ENCODE results near the gene MOCS3. TPM values are rescaled to one million over a fixed set of nuclear protein-coding genes. Genes with fewer than 3 reads are reported as not detected.

MOCS3 gene
- total RNA-seq, 2 experiments from 2014 or later: 5.3 to 5.8 TPM

DNA sequence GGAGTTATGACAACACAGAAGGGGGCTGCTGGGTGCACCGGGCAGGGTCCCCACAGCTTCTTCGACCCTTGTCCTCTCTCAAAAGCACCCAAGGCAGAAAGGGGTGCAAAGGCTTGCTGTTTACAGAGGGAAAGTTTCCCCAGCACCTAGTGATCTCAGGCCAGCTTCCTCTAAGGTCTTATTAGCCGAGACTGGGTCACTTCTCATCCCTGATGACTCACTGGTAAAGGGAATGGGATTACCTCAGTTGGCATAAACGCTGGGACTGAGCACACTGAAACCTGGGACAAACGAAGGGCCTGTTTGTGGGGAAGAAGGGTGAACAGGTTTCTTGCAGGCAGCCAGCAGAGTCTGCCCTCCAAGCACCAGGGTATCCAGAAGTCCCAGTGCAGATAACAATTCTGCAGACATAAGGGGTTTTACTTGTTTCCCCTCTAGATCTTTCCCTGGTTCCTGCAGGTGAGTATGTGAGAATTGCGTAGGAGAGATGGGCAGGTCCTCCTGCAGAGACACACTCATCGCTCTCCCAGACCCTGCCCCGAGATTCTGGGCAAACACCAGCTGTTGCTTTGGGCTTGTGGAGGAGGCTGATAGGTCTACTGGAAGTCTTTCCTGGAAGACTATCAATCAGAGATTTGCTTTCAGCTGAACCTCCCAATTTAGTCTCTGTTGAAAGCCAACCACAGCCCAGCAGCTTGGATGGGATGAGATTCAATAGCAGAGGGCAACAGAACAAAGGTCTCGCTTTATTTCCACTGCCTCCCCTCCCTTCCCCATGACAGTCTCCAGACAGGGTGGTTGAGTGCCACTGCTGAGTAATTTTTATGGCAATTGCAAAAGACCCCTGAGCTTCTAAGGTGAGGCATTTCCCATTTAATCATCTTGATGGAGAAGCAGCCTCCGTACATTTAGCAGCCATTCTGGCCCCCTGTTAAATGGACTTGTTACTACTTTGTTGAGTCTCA is 38.6 kb downstream of the MOCS3 start:
- no peak overlapping the region for H3K4me3 Mint-ChIP-seq
- H3K36me3 Mint-ChIP-seq: no peaks in the 10 kb centered on the region
- H3K27me3 Mint-ChIP-seq: peaks cover 14% of the 10 kb centered on the region
- no peak for ATAC-seq (ENCODE audit: low read depth)
- H3K9me3 Mint-ChIP-seq: no peaks in the 10 kb centered on the region
- no peaks in the 10 kb centered on the region for H3K4me1 Mint-ChIP-seq
- POLR2A ChIA-PET: interaction anchor here (0.6 kb wide), 1 partner anchor 244 kb away, joined by 3 read pairs; no protein-coding TSS in a partner anchor
- DNase-seq: no peak
- no peak overlapping the region for H3K27ac Mint-ChIP-seq

DNA sequence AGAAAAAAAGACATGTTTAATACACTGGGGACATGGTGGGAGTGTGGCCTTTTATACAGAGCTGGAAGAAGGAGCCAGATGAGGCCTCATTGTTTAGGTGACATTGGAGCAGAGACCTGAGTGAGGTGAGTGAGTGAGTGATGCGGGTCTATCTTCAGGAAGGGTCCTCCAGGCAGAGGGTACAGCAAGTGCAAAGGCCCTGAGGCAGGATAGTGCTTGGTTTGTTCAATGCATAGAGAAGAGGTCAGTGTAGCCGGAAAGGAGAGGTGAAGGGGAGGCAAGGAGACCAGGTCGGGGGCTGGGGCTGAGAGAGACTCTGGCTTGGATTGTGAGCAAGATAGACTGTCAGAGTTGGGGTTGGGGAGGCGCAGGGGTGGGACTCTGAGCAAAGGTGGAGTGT is 40.7 kb downstream of the MOCS3 start:
- Mint-ChIP-seq H3K4me3 (no peak overlapping the region), H3K36me3 (no peaks in the 10 kb centered on the region), H3K27ac (no peak overlapping the region), H3K9me3 (no peaks in the 10 kb centered on the region), H3K27me3 (peaks cover 14% of the 10 kb centered on the region), H3K4me1 (no peaks in the 10 kb centered on the region)
- POLR2A ChIA-PET: no interaction called here
- no peak for DNase-seq
- ATAC-seq (ENCODE audit: low read depth): no peak

DNA sequence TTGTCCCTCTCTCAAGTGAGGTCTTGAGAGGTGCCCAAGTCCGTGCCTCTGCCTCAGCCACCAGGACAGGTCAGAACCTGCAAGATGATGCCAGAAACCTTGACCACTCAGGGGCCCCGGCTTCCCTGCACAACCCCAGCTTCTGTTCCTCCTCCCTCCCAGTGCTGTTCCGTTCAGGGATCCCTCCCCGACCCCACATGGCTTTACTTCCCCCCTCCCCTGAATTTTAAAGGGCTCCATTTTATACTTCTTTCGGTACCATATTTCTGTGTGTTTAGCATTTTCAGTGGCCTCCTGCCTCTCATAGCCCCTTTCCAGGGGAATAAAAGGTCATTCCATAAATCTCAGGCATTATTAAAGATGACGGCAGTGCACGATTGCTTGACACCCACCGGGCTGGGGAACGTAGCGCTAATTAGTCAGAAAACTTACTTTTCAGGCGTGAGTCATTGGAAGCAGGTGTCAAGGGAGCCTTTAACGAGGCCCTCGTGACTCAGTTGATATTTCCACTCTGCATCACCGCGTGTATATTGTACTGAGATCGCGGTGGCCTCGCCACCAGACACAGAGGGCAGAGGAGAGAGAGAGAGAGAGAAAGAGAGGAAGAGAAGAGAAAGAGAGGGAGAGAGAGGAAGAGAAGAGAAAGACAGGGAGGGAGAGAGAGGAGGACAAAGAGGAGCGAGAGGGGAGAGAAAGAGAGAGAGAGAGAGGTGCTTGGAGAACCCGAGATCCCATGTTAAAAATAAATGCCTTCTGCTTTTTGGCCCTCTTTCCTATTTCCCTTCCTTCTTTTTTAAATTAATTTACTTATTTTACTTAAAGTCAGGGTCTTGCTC is 43.0 kb downstream of the MOCS3 start:
- Mint-ChIP-seq H3K4me1 (no peaks in the 10 kb centered on the region), H3K4me3 (no peak overlapping the region), H3K27ac (no peak overlapping the region), H3K36me3 (no peaks in the 10 kb centered on the region), H3K27me3 (peaks cover 13% of the 10 kb centered on the region), H3K9me3 (no peaks in the 10 kb centered on the region)
- ATAC-seq (ENCODE audit: low read depth) (no peak), DNase-seq (no peak)
- POLR2A ChIA-PET: no interaction called here

DNA sequence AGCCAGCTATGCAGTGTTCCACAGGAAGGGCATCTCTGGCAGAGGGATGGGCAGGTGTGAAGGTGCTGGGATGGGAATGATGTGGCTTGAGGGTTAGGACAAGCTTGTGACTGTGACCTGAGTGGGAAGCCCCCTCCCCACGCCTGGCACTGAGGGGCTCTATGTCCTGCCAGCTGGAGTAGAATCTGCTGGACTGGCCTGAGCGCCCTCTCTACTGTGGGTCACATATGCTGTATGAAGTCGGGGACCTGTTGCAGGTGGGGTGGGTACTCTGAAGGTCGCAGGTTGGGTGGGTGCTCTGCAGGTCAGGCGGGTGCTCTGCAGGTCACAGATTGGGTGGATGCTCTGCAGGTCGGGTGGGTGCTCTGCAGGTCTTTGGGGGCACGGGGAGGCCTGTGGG is 44.0 kb downstream of the MOCS3 start:
- peaks cover 14% of the 10 kb centered on the region for H3K27me3 Mint-ChIP-seq
- POLR2A ChIA-PET: no interaction called here
- ATAC-seq (ENCODE audit: low read depth): no peak

DNA sequence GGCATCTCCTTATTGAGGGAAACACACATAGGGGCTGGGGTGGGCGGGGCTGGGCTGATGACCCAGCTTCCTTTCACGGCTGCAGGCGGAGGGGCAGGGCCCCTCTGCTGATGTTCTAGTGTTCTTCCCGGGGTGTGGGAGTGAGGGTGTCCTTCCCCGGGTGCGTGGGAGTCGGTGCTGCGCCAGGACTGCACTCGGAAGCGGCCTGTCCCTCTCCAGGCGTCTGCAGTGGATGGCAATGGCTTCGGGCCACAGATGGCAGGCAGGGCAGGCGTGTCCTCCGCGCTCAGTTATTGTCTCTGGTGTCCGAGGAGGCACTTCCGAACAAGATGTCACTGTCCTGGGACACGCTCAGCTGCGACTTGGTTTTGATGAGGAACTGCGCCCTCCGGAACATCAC is 45.1 kb downstream of the MOCS3 start:
- no peaks in the 10 kb centered on the region for H3K9me3 Mint-ChIP-seq
- no peak overlapping the region for H3K4me3 Mint-ChIP-seq
- no peak for DNase-seq
- no peak overlapping the region for H3K27ac Mint-ChIP-seq
- H3K36me3 Mint-ChIP-seq: no peaks in the 10 kb centered on the region
- no peaks in the 10 kb centered on the region for H3K4me1 Mint-ChIP-seq
- no peak for ATAC-seq (ENCODE audit: low read depth)
- H3K27me3 Mint-ChIP-seq: peaks cover 14% of the 10 kb centered on the region
- POLR2A ChIA-PET: interaction anchor here (0.7 kb wide), 1 partner anchor 513 kb away, joined by 5 read pairs; no protein-coding TSS in a partner anchor

More for the DNA sequence above, 44.0 kb downstream of the MOCS3 start:
- no peak for DNase-seq
- Mint-ChIP-seq H3K27ac (no peak overlapping the region), H3K4me1 (no peaks in the 10 kb centered on the region), H3K36me3 (no peaks in the 10 kb centered on the region), H3K4me3 (no peak overlapping the region), H3K9me3 (no peaks in the 10 kb centered on the region)

DNA sequence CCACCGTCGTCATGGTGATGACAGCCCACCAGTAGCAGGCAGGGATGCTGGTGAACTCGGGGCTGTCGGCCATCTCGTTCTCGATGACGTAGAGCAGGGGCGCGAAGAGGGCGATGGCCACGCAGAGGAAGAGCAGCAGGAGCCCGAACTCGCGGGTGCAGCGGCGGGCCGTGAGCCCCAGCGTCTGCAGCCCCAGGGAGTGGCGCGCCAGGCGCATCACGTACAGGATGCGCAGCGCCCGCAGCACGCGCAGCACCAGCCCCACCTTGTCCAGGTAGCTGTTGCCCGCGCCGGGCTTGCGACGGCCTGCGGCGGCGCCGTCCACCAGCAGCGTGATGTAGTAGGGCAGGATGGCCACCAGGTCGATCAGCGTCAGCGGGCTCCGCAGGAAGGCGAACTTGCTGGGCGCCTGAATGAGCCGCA is 45.7 kb downstream of the MOCS3 start:
- no peak overlapping the region for H3K27ac Mint-ChIP-seq
- ATAC-seq (ENCODE audit: low read depth): no peak
- no peak for DNase-seq
- no peaks in the 10 kb centered on the region for H3K4me1 Mint-ChIP-seq
- H3K4me3 Mint-ChIP-seq: no peak overlapping the region
- POLR2A ChIA-PET: no interaction called here
- no peaks in the 10 kb centered on the region for H3K36me3 Mint-ChIP-seq
- peaks cover 14% of the 10 kb centered on the region for H3K27me3 Mint-ChIP-seq
- H3K9me3 Mint-ChIP-seq: no peaks in the 10 kb centered on the region

DNA sequence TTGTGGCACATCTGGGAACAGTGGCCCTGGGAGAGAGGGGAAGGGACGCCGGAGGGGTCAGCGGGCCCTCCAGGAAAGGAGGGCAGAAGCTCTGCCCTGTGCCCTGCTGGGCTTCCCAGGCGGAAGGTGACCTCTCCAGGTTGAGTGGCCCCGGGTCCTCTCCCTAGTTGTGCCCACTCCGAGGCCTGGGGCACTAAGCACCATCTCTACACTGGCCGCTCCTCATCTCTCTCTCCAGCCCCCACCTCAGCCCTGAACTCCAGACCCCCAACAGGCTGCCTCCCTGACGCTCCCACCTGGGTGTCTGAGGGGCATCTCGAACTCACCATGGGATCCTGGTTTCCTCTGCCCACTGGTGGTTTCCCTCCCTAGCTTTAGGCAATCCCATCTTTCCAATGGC is 46.2 kb downstream of the MOCS3 start:
- Mint-ChIP-seq H3K27me3 (peaks cover 14% of the 10 kb centered on the region), H3K4me1 (no peaks in the 10 kb centered on the region), H3K27ac (no peak overlapping the region), H3K36me3 (no peaks in the 10 kb centered on the region), H3K9me3 (no peaks in the 10 kb centered on the region), H3K4me3 (no peak overlapping the region)
- POLR2A ChIA-PET: no interaction called here
- ATAC-seq (ENCODE audit: low read depth) (no peak), DNase-seq (no peak)

DNA sequence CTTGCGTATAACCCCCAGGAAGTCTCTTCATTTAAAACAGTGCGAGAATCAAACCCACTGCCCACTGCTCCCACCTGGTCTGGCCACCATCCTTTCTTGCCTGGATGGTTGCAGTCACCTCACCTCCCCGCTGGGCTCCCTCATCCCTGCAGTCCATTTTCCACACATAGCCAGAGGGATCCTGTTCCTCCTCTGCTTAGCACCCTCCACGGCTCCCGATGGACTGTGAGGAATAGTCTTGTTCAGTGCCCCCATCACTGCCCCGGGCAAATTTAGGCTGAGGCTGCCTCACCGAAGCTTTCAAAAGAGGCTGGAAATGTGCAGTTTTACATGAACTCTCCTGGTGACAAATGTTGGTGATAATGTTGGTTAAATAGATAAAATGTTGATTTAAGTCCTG is 46.6 kb downstream of the MOCS3 start:
- POLR2A ChIA-PET: no interaction called here
- Mint-ChIP-seq H3K4me1 (no peaks in the 10 kb centered on the region), H3K27me3 (peaks cover 13% of the 10 kb centered on the region), H3K9me3 (no peaks in the 10 kb centered on the region), H3K4me3 (no peak overlapping the region), H3K36me3 (no peaks in the 10 kb centered on the region), H3K27ac (no peak overlapping the region)
- DNase-seq (no peak), ATAC-seq (ENCODE audit: low read depth) (no peak)

DNA sequence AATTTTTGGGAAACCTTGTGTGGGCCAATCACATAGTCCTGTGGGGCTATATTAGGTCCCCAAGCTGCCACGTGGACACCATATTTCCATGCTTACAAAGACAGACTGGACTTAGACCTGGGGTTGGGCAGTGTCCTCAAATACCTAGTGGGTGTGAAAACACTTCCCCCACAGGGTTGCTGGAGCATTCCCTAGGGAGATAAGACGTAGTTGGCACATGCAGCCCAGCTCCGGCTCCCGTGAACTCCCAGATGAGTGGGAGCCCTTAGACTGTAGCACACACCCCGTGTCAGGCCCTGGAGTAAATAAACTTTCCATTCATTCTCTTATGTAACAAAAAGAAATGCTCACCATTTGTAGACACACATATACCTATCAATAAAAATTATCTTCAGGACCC is 50.1 kb downstream of the MOCS3 start:
- Mint-ChIP-seq H3K27ac (no peak overlapping the region), H3K4me3 (no peak overlapping the region), H3K9me3 (no peaks in the 10 kb centered on the region), H3K36me3 (no peaks in the 10 kb centered on the region), H3K27me3 (peaks cover 8% of the 10 kb centered on the region), H3K4me1 (no peaks in the 10 kb centered on the region)
- POLR2A ChIA-PET: interaction anchor here (0.5 kb wide), 1 partner anchor 215 kb away, joined by 4 read pairs; no protein-coding TSS in a partner anchor
- no peak for DNase-seq
- no peak for ATAC-seq (ENCODE audit: low read depth)

DNA sequence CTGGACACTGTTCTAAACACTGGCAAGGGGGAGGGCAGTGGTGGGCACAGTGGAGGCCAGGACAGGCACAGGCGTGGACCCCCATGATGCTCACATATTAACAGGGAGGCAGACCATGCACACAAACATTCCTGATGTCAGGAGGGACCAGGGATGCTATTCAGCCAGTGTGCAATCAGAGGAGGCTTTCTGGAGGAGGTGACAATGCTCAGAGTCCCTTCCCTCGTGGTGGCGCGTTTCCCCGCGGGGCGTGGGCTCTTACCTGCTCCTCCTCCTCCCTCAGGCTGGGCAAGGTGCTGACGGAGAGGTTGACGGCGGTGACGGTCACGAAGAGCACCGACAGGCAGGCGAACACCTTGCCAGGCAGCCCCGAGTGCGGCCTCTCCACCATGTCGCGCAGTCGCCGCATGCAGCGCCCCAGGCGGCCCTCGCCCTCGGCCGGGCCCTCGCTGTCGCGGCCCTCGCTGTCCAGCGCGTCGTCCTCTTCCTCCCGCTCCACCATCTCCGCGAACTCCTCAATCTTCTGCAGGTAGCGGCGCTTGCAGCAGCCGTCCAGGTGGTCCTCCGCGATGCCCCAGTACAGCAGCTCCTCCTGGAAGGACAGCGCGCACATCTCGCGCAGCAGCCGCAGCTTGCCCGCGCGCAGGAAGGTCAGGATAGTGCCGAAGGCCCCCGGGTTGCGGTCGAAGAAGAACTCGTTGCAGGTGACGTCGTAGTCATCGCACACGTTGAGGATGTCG is 50.9 kb downstream of the MOCS3 start:
- H3K27me3 Mint-ChIP-seq: peaks cover 11% of the 10 kb centered on the region
- POLR2A ChIA-PET: no interaction called here
- no peaks in the 10 kb centered on the region for H3K4me1 Mint-ChIP-seq
- ATAC-seq (ENCODE audit: low read depth) (no peak), DNase-seq (no peak)
- H3K27ac Mint-ChIP-seq: no peak overlapping the region
- H3K36me3 Mint-ChIP-seq: no peaks in the 10 kb centered on the region
- H3K9me3 Mint-ChIP-seq: no peaks in the 10 kb centered on the region
- no peak overlapping the region for H3K4me3 Mint-ChIP-seq

DNA sequence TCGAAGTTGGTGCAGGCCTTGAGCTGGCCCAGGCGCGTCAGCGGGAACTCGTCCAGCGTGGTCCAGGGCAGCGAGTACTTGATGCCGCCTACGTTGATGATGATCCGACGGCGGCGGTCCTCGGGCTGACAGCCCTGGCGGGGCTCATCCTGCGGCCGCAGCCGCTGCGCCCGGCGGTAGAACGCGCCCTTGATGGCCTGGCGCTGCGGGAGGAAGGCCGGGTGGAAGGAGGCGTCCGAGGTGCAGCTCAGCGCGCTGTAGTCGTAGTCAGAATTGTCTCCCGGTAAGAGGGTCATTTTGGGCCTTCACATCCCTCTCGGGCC is 51.4 kb downstream of the MOCS3 start:
- DNase-seq (no peak), ATAC-seq (ENCODE audit: low read depth) (no peak)
- no peaks in the 10 kb centered on the region for H3K4me1 Mint-ChIP-seq
- POLR2A ChIA-PET: no interaction called here
- no peaks in the 10 kb centered on the region for H3K9me3 Mint-ChIP-seq
- H3K36me3 Mint-ChIP-seq: no peaks in the 10 kb centered on the region
- no peak overlapping the region for H3K27ac Mint-ChIP-seq
- H3K27me3 Mint-ChIP-seq: peaks cover 12% of the 10 kb centered on the region
- H3K4me3 Mint-ChIP-seq: no peak overlapping the region

DNA sequence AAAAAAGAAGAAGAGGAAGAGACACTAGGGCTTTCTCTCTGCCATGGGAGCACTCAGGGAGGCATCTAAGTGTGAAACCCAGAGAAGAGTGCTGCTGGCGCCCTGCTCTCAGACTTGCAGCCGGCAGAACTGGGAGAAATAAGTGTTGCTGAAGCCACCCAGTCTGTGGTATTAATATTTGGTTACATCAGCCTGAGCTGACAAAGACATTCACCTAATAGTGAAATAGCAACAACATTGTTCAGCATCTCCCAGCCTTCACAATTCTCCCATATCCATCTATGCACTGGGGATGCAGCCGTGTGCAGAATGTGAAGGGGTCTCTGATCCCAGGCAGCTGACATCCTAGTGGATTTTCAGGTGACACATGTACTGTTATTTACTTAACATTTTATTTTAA is 52.3 kb downstream of the MOCS3 start:
- Mint-ChIP-seq H3K4me3 (no peak overlapping the region), H3K27ac (no peak overlapping the region), H3K27me3 (peaks cover 15% of the 10 kb centered on the region)

DNA sequence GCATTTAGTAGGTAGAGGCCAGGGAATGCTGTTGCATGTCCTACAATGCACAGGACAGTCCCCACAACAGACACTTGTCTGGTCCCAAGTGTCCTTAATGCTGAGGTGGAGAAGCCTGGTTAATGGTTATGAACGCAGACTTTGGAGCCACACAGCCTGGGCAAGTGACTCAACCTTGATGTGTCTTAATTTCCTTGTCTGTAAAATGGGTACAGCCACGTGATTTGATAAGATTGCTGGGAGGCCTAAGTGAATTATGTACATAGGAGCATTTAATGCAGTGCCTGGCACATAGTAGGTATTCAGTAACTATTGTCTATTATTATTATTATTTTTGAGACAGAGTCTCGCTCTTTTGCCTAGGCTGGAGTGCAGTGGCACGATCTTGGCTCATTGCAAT is 52.9 kb downstream of the MOCS3 start:
- no peak for DNase-seq
- POLR2A ChIA-PET: no interaction called here
- Mint-ChIP-seq H3K9me3 (no peaks in the 10 kb centered on the region), H3K27ac (no peak overlapping the region), H3K4me3 (no peak overlapping the region), H3K36me3 (no peaks in the 10 kb centered on the region), H3K27me3 (peaks cover 14% of the 10 kb centered on the region), H3K4me1 (no peaks in the 10 kb centered on the region)
- ATAC-seq (ENCODE audit: low read depth): no peak

More for the DNA sequence above, 52.3 kb downstream of the MOCS3 start:
- no peaks in the 10 kb centered on the region for H3K4me1 Mint-ChIP-seq
- H3K9me3 Mint-ChIP-seq: no peaks in the 10 kb centered on the region
- POLR2A ChIA-PET: no interaction called here
- no peaks in the 10 kb centered on the region for H3K36me3 Mint-ChIP-seq
- ATAC-seq (ENCODE audit: low read depth): no peak
- no peak for DNase-seq

All from activated naive CD8-positive, alpha-beta T cell treated with anti-CD3 and anti-CD28 coated beads, Interleukin-2, amount 10 ng/mL, durations not matched to agents 7 days and 5 days (primary cell).